Superior temporal gyrus (tissue), 1 donor: ENCODE measurements around the gene BECN2.
"Not testable (repeated sequence)": the region's sequence is repeated elsewhere in the genome, so short reads cannot be mapped to it uniquely, and the experiment has no call there.

Experiments used
- DNase-seq: peaks from one replicate; pipeline ENCODE4 v3.0.0-alpha.2; 2016; ENCODE audit errors: extremely low spot score

Gene BECN2

GRCh38 chr1:241979926-241980325, 22.4 kb downstream of the BECN2 start:
- no peak for DNase-seq

GRCh38 chr1:241985787-241986186, 28.2 kb downstream of the BECN2 start:
- no peak for DNase-seq

GRCh38 chr1:241988389-241988930, 30.9 kb downstream of the BECN2 start:
- DNase-seq, result not testable (repeated sequence)

GRCh38 chr1:241990040-241990439, 32.5 kb downstream of the BECN2 start:
- peak; percentile 44 for DNase-seq

- DNase-seq, result no peak
These were observed 35.2 kb downstream of the BECN2 start for GRCh38 chr1:241992734-241993133.

GRCh38 chr1:241994171-241994570, 36.6 kb downstream of the BECN2 start:
- DNase-seq, result no peak

- no peak for DNase-seq
These were observed 39.9 kb downstream of the BECN2 start for GRCh38 chr1:241997401-241997998.

- no peak for DNase-seq
These were observed 40.9 kb downstream of the BECN2 start for GRCh38 chr1:241998412-241998921.

- DNase-seq, result no peak
These were observed 41.5 kb downstream of the BECN2 start, which contains the start of gene MAP1LC3C for GRCh38 chr1:241999026-241999425. Gene MAP1LC3C (minus strand): TSS chr1:241999098. CDS start chr1:241999008, 90 bp downstream.

GRCh38 chr1:242000434-242000833, 42.9 kb downstream of the BECN2 start:
- no peak for DNase-seq

- DNase-seq, result no peak
These were observed 44.5 kb downstream of the BECN2 start for GRCh38 chr1:242002072-242002471.

GRCh38 chr1:242002510-242002909, 44.9 kb downstream of the BECN2 start:
- no peak for DNase-seq

- DNase-seq, result no peak
These were observed 47.4 kb downstream of the BECN2 start for GRCh38 chr1:242004751-242005495.

GRCh38 chr1:242005866-242006535, 48.4 kb downstream of the BECN2 start:
- DNase-seq, result no peak

- DNase-seq, result no peak
These were observed 49.4 kb downstream of the BECN2 start for GRCh38 chr1:242006976-242007375.
